Stomach (tissue), 9 donors: ENCODE results near the gene MARCHF10. TPM values are rescaled to one million over a fixed set of nuclear protein-coding genes. Genes with fewer than 3 reads are reported as not detected.

Source experiments
- DNase-seq, 2 donors: peaks; one replicate each; pipeline versions ENCODE4 v3.0.0 to v3.0.0-alpha.2; 2013 to 2019
- H3K27ac ChIP-seq, 5 donors: fragments of 200-600 bp in 4 of 5; sonication (generic) in 4 of 5; one replicate each; pipeline ENCODE4 v1.5.1; 2013 to 2019; ENCODE audit warnings: mild to moderate bottlenecking in 1 of 5, moderate library complexity in 1 of 5
- H3K27me3 ChIP-seq, 3 donors: fragments of 200-600 bp; sonication (generic); one replicate each; pipeline ENCODE4 v1.5.1; 2017 to 2019; ENCODE audit warnings: mixed run types in 1 of 3
- H3K36me3 ChIP-seq, 4 donors: fragments of 200-600 bp; sonication (generic); 1 replicate in 3 of 4; 2 replicates in 1 of 4; pipeline ENCODE4 v1.5.1; 2016 to 2019
- H3K4me1 ChIP-seq, 4 donors: fragments of 200-600 bp; sonication (generic); one replicate each; pipeline ENCODE4 v1.5.1; 2016 to 2019
- H3K4me3 ChIP-seq, 4 donors: fragments of 200-600 bp; sonication (generic) in 3 of 4; one replicate each; pipeline ENCODE4 v1.5.1; 2016 to 2019; ENCODE audit warnings: mild to moderate bottlenecking in 1 of 4
- H3K9me3 ChIP-seq, 4 donors: fragments of 200-600 bp; sonication (generic); one replicate each; pipeline ENCODE4 v1.5.1; 2016 to 2019
- CTCF ChIP-seq, 7 experiments: fragments of 450-650 bp in 4 of 7; fragments of 200-600 bp in 3 of 7; sonication (generic) in 3 of 7; IDR thresholded peaks; one replicate each; pipeline ENCODE4 v1.5.1; 2016 to 2019; ENCODE audit warnings: antibody characterized with exemption in 7 of 7, control low read depth in 2 of 7, mild to moderate bottlenecking in 1 of 7
- EP300 ChIP-seq: sonication (generic); formaldehyde crosslinking; IDR thresholded peaks from one replicate; pipeline ENCODE4 v1.6.1; 2017; ENCODE audit warnings: antibody characterized with exemption
- POLR2A ChIP-seq, 4 donors: fragments of 450-650 bp; IDR thresholded peaks; one replicate each; pipeline ENCODE4 v1.6.1; 2016; ENCODE audit warnings: antibody characterized with exemption in 4 of 4, control low read depth in 2 of 4, mild to moderate bottlenecking in 1 of 4, moderate library complexity in 1 of 4
- POLR2AphosphoS5 ChIP-seq, 3 donors: sonication (generic); formaldehyde crosslinking; IDR thresholded peaks; one replicate each; pipeline ENCODE4 v1.6.1; 2016; ENCODE audit warnings: antibody characterized with exemption in 3 of 3
- WGBS, 5 donors: extraction: QIAGEN DNeasy Blood & Tissue Kit in 3 of 5; methylation state at CpG; one replicate each; pipeline versions ENCODE4 v1.1.5 to v1.1.7; 2013 to 2018; 5-methylcytosine and 5-hydroxymethylcytosine counted together
- intact Hi-C: fragments of 100-400 bp; cut with DNase I; formaldehyde crosslinking; loops from one replicate; pipeline ENCODE4 v1.15.1; 2023; ENCODE audit warnings: low total_unique reads
- polyA plus RNA-seq, 3 donors: library from polyadenylated mRNA; stranded (reverse); fragments of 200-250 nt; gene quantifications; one replicate each; pipeline ENCODE4 v1.2.3, GENCODE V29; 2013
- total RNA-seq, 5 donors: library from RNA; depleted of rRNA; stranded (reverse); fragments of >200 nt; gene quantifications; one replicate each; pipeline versions ENCODE4 v1.1.0 to v1.2.3, GENCODE V29; 2014 to 2016
- donor health status: healthy with polysubstance abuse.
- donor health status: Bipolar disorder and iron deficiency.
- donor health status: healthy.

Gene MARCHF10
- total and polyA plus RNA-seq, 8 donors = 0.31 to 0.89 TPM; not detected in 6

GRCh38 chr17:62713086-62713881 lies 94.8 kb downstream of the MARCHF10 start:
- Histone ChIP-seq H3K36me3 (no peaks in the 10 kb centered on the region), H3K27me3 (no peaks in the 10 kb centered on the region), H3K4me3 (no peak overlapping the region), H3K9me3 (peaks cover 5 to 11% (median 7%) of the 10 kb centered on the region in 4 donors), H3K4me1 (no peaks in the 10 kb centered on the region), H3K27ac (no peak overlapping the region)
- no peak for DNase-seq
- TF ChIP-seq POLR2AphosphoS5 (IDR thresholded peaks at IDR 0.05) (no peak), CTCF (IDR thresholded peaks at IDR 0.05) (no peak), POLR2A (IDR thresholded peaks at IDR 0.05) (no peak), EP300 (no peak)
- intact Hi-C loops = no loop called here
- WGBS, 5 donors = 82 to 89% (median 86%) methylated on average over 17 of the region's 17 CpGs

GRCh38 chr17:62712171-62712581 lies 95.9 kb downstream of the MARCHF10 start:
- WGBS, 5 donors = 79 to 86% (median 81%) methylated on average over 4 to 8 of the region's 8 CpGs
- intact Hi-C loops = no loop called here
- Histone ChIP-seq H3K4me3 (no peak overlapping the region), H3K36me3 (no peaks in the 10 kb centered on the region), H3K27me3 (no peaks in the 10 kb centered on the region), H3K4me1 (no peaks in the 10 kb centered on the region), H3K9me3 (peaks cover 5 to 13% (median 8%) of the 10 kb centered on the region in 4 donors), H3K27ac (no peak overlapping the region)
- TF ChIP-seq CTCF (IDR thresholded peaks at IDR 0.05) (no peak), POLR2AphosphoS5 (IDR thresholded peaks at IDR 0.05) (no peak), POLR2A (IDR thresholded peaks at IDR 0.05) (no peak), EP300 (no peak)
- no peak for DNase-seq

DNA sequence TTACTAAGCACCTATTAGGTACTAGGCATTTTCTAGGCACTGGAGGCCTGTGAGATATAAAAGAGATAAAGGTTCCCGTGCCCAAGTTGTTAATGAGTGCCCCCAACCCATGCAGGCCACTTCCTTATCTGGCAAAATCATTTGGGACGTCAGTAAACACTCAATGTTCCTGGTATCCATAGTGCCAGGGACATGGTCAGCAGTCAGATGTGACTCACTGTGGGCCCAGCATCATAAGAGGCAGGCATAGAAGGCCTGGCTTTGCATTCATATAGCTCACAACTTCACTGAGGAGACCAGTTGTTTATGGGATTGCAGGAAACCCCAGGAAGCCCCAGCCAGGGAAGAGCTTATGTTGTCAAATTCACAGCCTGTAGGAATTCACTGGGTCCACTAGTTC lies 99.5 kb downstream of the MARCHF10 start:
- intact Hi-C loops = loop anchor here (10.0 kb wide), 1 partner anchor 716 kb away; no protein-coding TSS in a partner anchor
- peaks cover 6 to 23% (median 20%) of the 10 kb centered on the region in 4 donors for H3K4me1 ChIP-seq
- no peak overlapping the region for H3K4me3 ChIP-seq
- peaks cover 0 to 8% (median 0%) of the 10 kb centered on the region in 3 donors for H3K27me3 ChIP-seq
- no peak for DNase-seq
- peaks cover 5 to 13% (median 8%) of the 10 kb centered on the region in 4 donors for H3K9me3 ChIP-seq
- TF ChIP-seq EP300 = no peak
- TF ChIP-seq POLR2A (IDR thresholded peaks at IDR 0.05) = no peak
- TF ChIP-seq POLR2AphosphoS5 (IDR thresholded peaks at IDR 0.05) = no peak
- TF ChIP-seq CTCF (IDR thresholded peaks at IDR 0.05) = no peak
- WGBS, 5 donors = 55 to 76% (median 68%) methylated on average over 2 of the region's 2 CpGs
- no peak overlapping the region for H3K27ac ChIP-seq
- no peaks in the 10 kb centered on the region for H3K36me3 ChIP-seq

DNA sequence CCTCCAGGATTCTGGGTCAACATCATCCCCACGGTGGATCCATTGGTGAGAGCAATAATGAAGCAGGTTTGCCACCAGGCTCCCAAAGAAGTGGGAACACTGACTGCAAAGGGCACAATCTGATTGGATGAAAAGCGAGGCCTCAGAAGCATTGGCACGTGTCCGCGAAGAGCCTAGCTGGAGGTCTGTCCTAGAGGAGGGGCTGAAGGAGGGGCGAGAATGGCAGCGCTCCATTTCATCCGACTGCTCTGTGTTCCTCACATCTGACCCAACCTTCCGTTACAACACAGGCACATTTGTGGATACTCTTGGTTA lies 100.7 kb downstream of the MARCHF10 start:
- DNase-seq = no peak
- H3K27ac ChIP-seq = no peak overlapping the region
- H3K4me1 ChIP-seq = peaks cover 16 to 34% (median 28%) of the 10 kb centered on the region in 4 donors
- H3K9me3 ChIP-seq = peaks cover 5 to 13% (median 8%) of the 10 kb centered on the region in 4 donors
- H3K36me3 ChIP-seq = no peaks in the 10 kb centered on the region
- WGBS, 5 donors = 94 to 98% (median 96%) methylated on average over 9 of the region's 9 CpGs
- H3K4me3 ChIP-seq = no peak overlapping the region
- H3K27me3 ChIP-seq = peaks cover 0 to 8% (median 0%) of the 10 kb centered on the region in 3 donors
- TF ChIP-seq EP300 (no peak), CTCF (IDR thresholded peaks at IDR 0.05) (no peak), POLR2AphosphoS5 (IDR thresholded peaks at IDR 0.05) (no peak), POLR2A (IDR thresholded peaks at IDR 0.05) (no peak)
- intact Hi-C loops = loop anchor here (10.0 kb wide), 1 partner anchor 717 kb away; no protein-coding TSS in a partner anchor
